ENCODE results near the gene NAGLU. TPM values are rescaled to one million over a fixed set of nuclear protein-coding genes. Genes with fewer than 3 reads are reported as not detected.

NAGLU gene
- total and polyA plus RNA-seq, 8 donors: 11.7 to 55.8 (median 21.1) TPM

GRCh38 chr17:42498828-42499227, 37.2 kb upstream of the NAGLU start:
- DNase-seq: no peak
- 89 to 96% (median 93%) methylated on average over 4 of the region's 4 CpGs for WGBS, 5 donors
- H3K36me3 ChIP-seq: peaks cover 47 to 100% (median 100%) of the 10 kb centered on the region in 4 donors
- no peak overlapping the region for H3K27ac ChIP-seq
- intact Hi-C loops (cut with DNase I; ENCODE audit: low total_unique reads): no loop called here
- no peak overlapping the region for H3K4me3 ChIP-seq
- H3K4me1 ChIP-seq: no peaks in the 10 kb centered on the region
- no peaks in the 10 kb centered on the region for H3K9me3 ChIP-seq
- no peaks in the 10 kb centered on the region for H3K27me3 ChIP-seq
- TF ChIP-seq POLR2A (IDR thresholded peaks at IDR 0.05): no peak
- TF ChIP-seq EP300 (IDR thresholded peaks at IDR 0.05): no peak
- TF ChIP-seq CTCF (IDR thresholded peaks at IDR 0.05): no peak

- WGBS, 5 donors: 83 to 87% (median 86%) methylated on average over 5 of the region's 5 CpGs
- DNase-seq: no peak
- H3K36me3 ChIP-seq: peaks cover 36 to 100% (median 100%) of the 10 kb centered on the region in 4 donors
These were observed 34.0 kb upstream of the NAGLU start for GRCh38 chr17:42502091-42502490.

DNA sequence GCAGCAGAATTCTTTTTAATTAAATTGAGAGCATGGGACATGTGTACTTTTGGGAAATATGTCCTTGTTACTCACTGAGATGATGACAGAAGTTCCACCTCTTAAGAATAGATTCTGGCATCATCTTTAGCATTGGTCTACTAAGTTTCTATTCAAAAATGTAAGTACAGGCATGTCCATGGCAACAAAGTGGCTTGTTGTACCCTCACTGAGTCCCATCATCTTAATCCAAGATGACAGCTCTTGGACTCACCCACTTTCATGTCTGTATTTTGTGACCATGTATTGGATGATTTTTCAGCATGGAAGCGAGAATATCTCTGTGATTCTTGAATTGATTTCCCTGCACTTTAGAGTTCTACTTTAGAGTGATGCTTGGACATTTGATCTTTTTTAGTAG, 33.1 kb upstream of the NAGLU start:
- H3K9me3 ChIP-seq: no peaks in the 10 kb centered on the region
- WGBS, 5 donors: 91 to 97% (median 95%) methylated on average over 1 of the region's 1 CpG
- H3K27me3 ChIP-seq: no peaks in the 10 kb centered on the region
- H3K4me1 ChIP-seq: peaks cover 0 to 12% (median 0%) of the 10 kb centered on the region in 4 donors
- TF ChIP-seq POLR2A (IDR thresholded peaks at IDR 0.05) (no peak), POLR2AphosphoS5 (IDR thresholded peaks at IDR 0.05) (no peak), EP300 (IDR thresholded peaks at IDR 0.05) (no peak), CTCF (IDR thresholded peaks at IDR 0.05) (no peak)
- peaks cover 42 to 100% (median 100%) of the 10 kb centered on the region in 4 donors for H3K36me3 ChIP-seq
- intact Hi-C loops (cut with DNase I; ENCODE audit: low total_unique reads): no loop called here
- H3K27ac ChIP-seq: no peak overlapping the region
- DNase-seq: no peak
- H3K4me3 ChIP-seq: no peak overlapping the region

More at GRCh38 chr17:42502091-42502490, 34.0 kb upstream of the NAGLU start:
- Histone ChIP-seq H3K4me1 (peaks cover 0 to 9% (median 0%) of the 10 kb centered on the region in 4 donors), H3K4me3 (no peak overlapping the region), H3K9me3 (no peaks in the 10 kb centered on the region), H3K27me3 (no peaks in the 10 kb centered on the region), H3K27ac (no peak overlapping the region)
- TF ChIP-seq CTCF (IDR thresholded peaks at IDR 0.05) (no peak), POLR2AphosphoS5 (IDR thresholded peaks at IDR 0.05) (no peak), EP300 (IDR thresholded peaks at IDR 0.05) (no peak), POLR2A (IDR thresholded peaks at IDR 0.05) (no peak)
- intact Hi-C loops (cut with DNase I; ENCODE audit: low total_unique reads): no loop called here

DNA sequence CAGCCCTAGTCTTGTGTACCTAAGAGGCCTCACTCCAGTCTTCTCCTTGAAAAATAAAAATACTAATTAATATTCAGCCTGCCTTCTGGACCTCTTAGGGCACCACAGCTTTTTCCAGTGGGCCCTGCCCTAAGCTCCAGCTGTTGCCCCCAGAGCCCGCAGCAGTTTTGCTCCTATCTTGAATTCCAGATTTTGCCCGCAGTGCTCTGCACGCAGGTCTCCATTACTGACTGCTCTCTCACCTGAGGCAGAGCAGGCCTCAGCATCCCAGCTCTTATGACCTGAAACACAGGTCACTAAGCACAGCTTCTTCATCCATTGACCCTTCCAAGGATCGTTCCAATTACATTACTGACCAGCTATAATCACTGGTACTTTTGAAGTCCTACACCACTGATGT, 28.4 kb upstream of the NAGLU start:
- peaks cover 32 to 84% (median 78%) of the 10 kb centered on the region in 4 donors for H3K36me3 ChIP-seq
- H3K4me3 ChIP-seq: no peak overlapping the region
- no peak overlapping the region for H3K27ac ChIP-seq
- H3K9me3 ChIP-seq: no peaks in the 10 kb centered on the region
- H3K27me3 ChIP-seq: no peaks in the 10 kb centered on the region
- WGBS, 5 donors: 89 to 97% (median 90%) methylated on average over 4 of the region's 4 CpGs
- intact Hi-C loops (cut with DNase I; ENCODE audit: low total_unique reads): no loop called here
- H3K4me1 ChIP-seq: peaks cover 7 to 34% (median 18%) of the 10 kb centered on the region in 4 donors
- TF ChIP-seq POLR2A (IDR thresholded peaks at IDR 0.05): no peak
- no peak for DNase-seq

- Histone ChIP-seq H3K36me3 (peaks cover 30 to 76% (median 70%) of the 10 kb centered on the region in 4 donors), H3K27ac (no peak overlapping the region), H3K4me1 (peaks cover 16 to 44% (median 27%) of the 10 kb centered on the region in 4 donors), H3K4me3 (no peak overlapping the region), H3K27me3 (no peaks in the 10 kb centered on the region), H3K9me3 (no peaks in the 10 kb centered on the region)
- intact Hi-C loops (cut with DNase I; ENCODE audit: low total_unique reads): no loop called here
- no peak for DNase-seq
- no peak for TF ChIP-seq POLR2AphosphoS5 (IDR thresholded peaks at IDR 0.05)
- no peak for TF ChIP-seq EP300 (IDR thresholded peaks at IDR 0.05)
- TF ChIP-seq POLR2A (IDR thresholded peaks at IDR 0.05): no peak
- no peak for TF ChIP-seq CTCF (IDR thresholded peaks at IDR 0.05)
- WGBS, 5 donors: 76 to 85% (median 80%) methylated on average over 12 of the region's 12 CpGs
These were observed 27.4 kb upstream of the NAGLU start for GRCh38 chr17:42508426-42509165.
